Ectodermal cell (in vitro differentiated cells): Measurements from ENCODE around the gene STAP2.

ENCODE experiments used
- H3K27ac ChIP-seq: 2 replicates; pipeline ENCODE4 v1.7.0; 2013; ENCODE audit warnings: mild to moderate bottlenecking, low read depth, low read length; ENCODE audit not compliant: insufficient read depth, poor library complexity, severe bottlenecking
- H3K27me3 ChIP-seq: 2 replicates; pipeline ENCODE4 v1.7.0; 2013; ENCODE audit warnings: mild to moderate bottlenecking, low read length; ENCODE audit not compliant: insufficient read depth, control insufficient read depth, poor library complexity, severe bottlenecking
- H3K36me3 ChIP-seq: one replicate; pipeline ENCODE4 v1.7.0; 2013; ENCODE audit warnings: low read length; ENCODE audit not compliant: control insufficient read depth, insufficient read depth
- H3K4me1 ChIP-seq: one replicate; pipeline ENCODE4 v1.7.0; 2013; ENCODE audit warnings: low read length; ENCODE audit not compliant: control insufficient read depth, insufficient read depth
- H3K4me3 ChIP-seq: 2 replicates; pipeline ENCODE4 v1.7.0; 2013; ENCODE audit warnings: low read depth, low read length, control low read depth; ENCODE audit not compliant: insufficient read depth
- H3K9me3 ChIP-seq: 2 replicates; pipeline ENCODE4 v1.7.0; 2013; ENCODE audit warnings: mild to moderate bottlenecking, low read length, moderate library complexity; ENCODE audit not compliant: control insufficient read depth
- WGBS, 2 experiments: methylation state at CpG; one replicate each; pipeline ENCODE4 v1.1.7; 2013; ENCODE audit warnings: missing lambda C conversion rate in 2 of 2; 5-methylcytosine and 5-hydroxymethylcytosine counted together

The STAP2 gene

DNA sequence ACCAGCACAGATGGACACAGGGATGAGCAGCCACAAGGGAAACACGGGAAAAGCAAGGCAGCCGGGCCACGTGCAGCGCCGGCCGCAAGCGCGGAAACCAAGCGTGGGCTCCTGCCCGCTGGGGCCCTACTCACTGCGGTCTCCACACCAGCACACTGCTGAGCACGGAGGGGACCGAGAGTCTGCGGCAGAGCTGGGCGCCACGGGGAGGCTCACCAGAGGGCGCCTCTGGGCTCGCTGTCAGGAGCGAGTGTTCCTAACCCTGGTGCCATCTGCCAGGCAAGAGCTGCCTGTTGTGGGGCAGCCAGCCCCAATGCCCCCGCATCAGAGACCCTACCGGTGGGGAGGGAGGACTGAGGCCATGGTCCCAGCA lies 31.2 kb upstream of the STAP2 start:
- Histone ChIP-seq H3K36me3 (no peaks in the 10 kb centered on the region), H3K4me3 (no peak overlapping the region), H3K9me3 (no peaks in the 10 kb centered on the region), H3K27ac (peak overlapping the region; percentile 60), H3K27me3 (no peaks in the 10 kb centered on the region), H3K4me1 (peaks cover 29% of the 10 kb centered on the region)
- WGBS, 2 experiments: 75 to 78% methylated on average over 21 of the region's 21 CpGs

GRCh38 chr19:4369109-4369887 lies 30.7 kb upstream of the STAP2 start:
- no peaks in the 10 kb centered on the region for H3K36me3 ChIP-seq
- 71 to 72% methylated on average over 25 of the region's 25 CpGs for WGBS, 2 experiments
- peaks cover 23% of the 10 kb centered on the region for H3K4me1 ChIP-seq
- peak overlapping the region; percentile 60 for H3K27ac ChIP-seq
- no peaks in the 10 kb centered on the region for H3K27me3 ChIP-seq
- no peaks in the 10 kb centered on the region for H3K9me3 ChIP-seq
- H3K4me3 ChIP-seq: no peak overlapping the region

DNA sequence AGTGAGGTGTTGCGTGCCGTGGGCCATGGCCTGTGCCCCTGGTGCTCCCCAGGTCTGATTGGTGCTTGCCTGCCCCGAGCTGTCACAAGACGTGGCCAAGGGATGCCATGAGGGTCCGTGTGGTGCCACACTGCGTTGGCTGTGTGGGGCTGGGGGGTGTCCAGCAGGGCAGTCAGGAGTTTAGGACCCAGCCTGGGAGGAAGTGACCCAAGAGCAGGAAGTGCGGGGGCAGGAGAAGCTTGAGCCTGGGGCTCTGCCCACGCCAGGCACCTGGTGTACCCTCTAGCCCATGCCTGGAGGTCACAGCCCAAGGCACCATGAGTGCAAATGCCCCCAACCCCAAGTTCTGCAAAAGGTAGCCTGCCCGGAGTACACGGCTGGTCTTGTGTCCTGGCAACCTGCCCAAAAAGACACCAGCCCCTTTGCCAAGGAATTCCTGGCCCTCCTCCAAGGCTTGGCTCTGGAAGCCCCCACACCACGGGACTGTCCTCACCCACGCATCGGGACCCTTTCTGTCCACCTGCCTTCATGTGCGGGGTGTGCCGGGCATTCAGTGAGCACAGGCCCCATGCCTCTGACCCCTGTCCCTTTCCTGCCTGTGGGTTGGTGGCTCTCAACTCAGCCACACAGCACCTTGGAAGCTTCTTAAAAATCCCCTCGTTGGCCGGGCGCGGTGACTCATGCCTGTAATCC lies 29.6 kb upstream of the STAP2 start:
- H3K4me1 ChIP-seq: peaks cover 21% of the 10 kb centered on the region
- no peak overlapping the region for H3K27ac ChIP-seq
- H3K4me3 ChIP-seq: no peak overlapping the region
- no peaks in the 10 kb centered on the region for H3K9me3 ChIP-seq
- H3K27me3 ChIP-seq: no peaks in the 10 kb centered on the region
- WGBS, 2 experiments: 91% methylated on average over 19 of the region's 19 CpGs
- H3K36me3 ChIP-seq: peaks cover 6% of the 10 kb centered on the region

GRCh38 chr19:4367781-4368127 lies 29.1 kb upstream of the STAP2 start:
- WGBS, 2 experiments: 95% methylated on average over 13 of the region's 13 CpGs
- Histone ChIP-seq H3K27ac (no peak overlapping the region), H3K36me3 (peaks cover 6% of the 10 kb centered on the region), H3K27me3 (no peaks in the 10 kb centered on the region), H3K9me3 (no peaks in the 10 kb centered on the region), H3K4me3 (no peak overlapping the region), H3K4me1 (peaks cover 21% of the 10 kb centered on the region)

DNA sequence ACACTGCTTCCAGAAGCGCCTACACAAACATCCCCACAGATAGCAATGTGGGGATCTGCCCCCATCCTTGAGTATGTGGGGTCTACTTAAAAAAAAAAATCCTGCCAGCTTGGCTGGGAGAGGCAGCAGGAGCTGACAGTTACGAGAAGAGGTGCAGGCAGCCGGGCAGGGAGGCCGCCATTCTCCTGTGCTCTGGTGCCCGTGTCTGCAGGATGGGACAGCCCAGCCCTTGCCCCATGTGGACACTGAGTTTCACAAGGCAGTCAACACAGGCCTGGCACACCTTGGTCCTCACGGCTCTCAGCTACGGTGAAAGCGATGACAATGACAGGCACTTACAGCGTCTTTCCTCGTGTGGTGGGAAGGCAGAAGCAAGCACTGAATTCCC lies 28.7 kb upstream of the STAP2 start:
- H3K4me3 ChIP-seq: no peak overlapping the region
- H3K27me3 ChIP-seq: no peaks in the 10 kb centered on the region
- H3K9me3 ChIP-seq: no peaks in the 10 kb centered on the region
- peaks cover 21% of the 10 kb centered on the region for H3K4me1 ChIP-seq
- no peak overlapping the region for H3K27ac ChIP-seq
- WGBS, 2 experiments: 95 to 97% methylated on average over 10 of the region's 10 CpGs
- peaks cover 9% of the 10 kb centered on the region for H3K36me3 ChIP-seq

- Histone ChIP-seq H3K27me3 (no peaks in the 10 kb centered on the region), H3K36me3 (peaks cover 11% of the 10 kb centered on the region), H3K4me1 (peaks cover 23% of the 10 kb centered on the region), H3K4me3 (no peak overlapping the region), H3K27ac (no peak overlapping the region), H3K9me3 (no peaks in the 10 kb centered on the region)
- WGBS, 2 experiments: 96% methylated on average over 16 of the region's 16 CpGs
Observed at GRCh38 chr19:4366666-4367335, 28.2 kb upstream of the STAP2 start.

- H3K4me3 ChIP-seq: no peak overlapping the region
- no peaks in the 10 kb centered on the region for H3K9me3 ChIP-seq
- H3K36me3 ChIP-seq: peaks cover 17% of the 10 kb centered on the region
- 95 to 96% methylated on average over 19 of the region's 19 CpGs for WGBS, 2 experiments
- no peak overlapping the region for H3K27ac ChIP-seq
- no peaks in the 10 kb centered on the region for H3K27me3 ChIP-seq
- H3K4me1 ChIP-seq: peaks cover 30% of the 10 kb centered on the region
Observed at GRCh38 chr19:4365791-4366665, 27.4 kb upstream of the STAP2 start.

DNA sequence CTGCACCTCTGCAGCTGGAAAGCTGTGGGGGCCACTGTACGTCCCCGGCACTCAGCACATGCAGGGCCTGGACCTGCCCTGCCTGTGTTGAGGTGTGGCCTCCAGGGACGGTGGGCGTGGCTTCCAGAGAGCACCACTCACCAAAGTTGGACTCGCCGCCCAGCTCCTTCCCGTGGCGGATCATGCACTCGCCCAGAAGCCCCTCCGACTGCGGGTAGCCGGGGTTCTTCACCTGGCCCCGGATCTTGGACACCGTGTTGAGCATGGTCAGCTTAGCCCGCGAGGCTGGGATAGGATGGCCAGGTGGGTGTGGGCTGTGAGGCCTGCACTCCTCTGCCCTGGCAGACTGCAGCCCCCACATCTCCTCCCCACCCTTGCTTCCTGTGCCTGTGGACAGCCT lies 26.7 kb upstream of the STAP2 start:
- Histone ChIP-seq H3K4me1 (peaks cover 37% of the 10 kb centered on the region), H3K9me3 (no peaks in the 10 kb centered on the region), H3K36me3 (peaks cover 17% of the 10 kb centered on the region), H3K4me3 (no peak overlapping the region), H3K27me3 (no peaks in the 10 kb centered on the region), H3K27ac (no peak overlapping the region)
- WGBS, 2 experiments: 93 to 95% methylated on average over 16 of the region's 16 CpGs

DNA sequence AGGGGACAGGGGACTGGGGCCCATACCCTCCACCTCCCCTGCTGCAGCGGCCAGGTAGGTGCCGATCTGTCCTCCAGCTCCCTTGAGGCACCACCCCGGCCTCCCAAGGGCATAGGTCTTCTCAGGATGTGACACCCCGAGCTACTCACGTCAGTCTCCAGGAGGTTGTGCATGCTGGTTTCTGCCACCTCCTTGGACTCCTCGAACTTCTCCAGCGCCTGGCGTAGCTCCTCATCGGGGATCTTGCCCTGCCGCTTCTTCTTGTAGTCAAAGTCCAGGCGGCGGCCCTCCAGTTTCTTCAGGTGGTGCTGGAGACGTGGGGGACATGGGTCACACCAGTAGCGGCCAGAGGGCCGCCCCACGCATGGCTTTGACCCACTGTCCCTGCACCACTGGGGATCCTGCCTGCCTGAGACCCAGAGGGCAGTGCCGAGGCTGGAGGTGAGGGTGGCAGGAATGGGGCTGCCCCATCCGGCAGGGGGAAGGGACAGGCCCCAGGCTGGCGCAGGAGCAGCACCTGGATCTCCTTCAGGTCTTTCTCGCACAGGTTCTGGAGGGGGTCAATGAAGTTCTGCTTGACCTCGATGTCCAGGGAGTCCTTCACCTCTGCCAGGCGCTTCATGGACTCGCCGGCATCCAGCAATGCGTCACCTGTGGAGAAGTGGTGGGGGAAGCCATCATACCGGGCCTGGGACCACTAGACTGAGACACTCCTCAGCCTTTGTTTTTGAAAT lies 25.1 kb upstream of the STAP2 start:
- Histone ChIP-seq H3K4me1 (peaks cover 27% of the 10 kb centered on the region), H3K4me3 (no peak overlapping the region), H3K27ac (no peak overlapping the region), H3K9me3 (no peaks in the 10 kb centered on the region), H3K36me3 (peaks cover 24% of the 10 kb centered on the region), H3K27me3 (no peaks in the 10 kb centered on the region)
- 95% methylated on average over 26 of the region's 26 CpGs for WGBS, 2 experiments
